Naive thymus-derived CD8-positive, alpha-beta T cell (primary cell): ENCODE measurements around the gene IRX3. TPM values are rescaled to one million over a fixed set of nuclear protein-coding genes. Genes with fewer than 3 reads are reported as not detected.

ENCODE experiments used
- ATAC-seq, 2 donors: fragments of 150-1000 bp; cut with Tn5 transposase in 1 of 2; sonication (Bioruptor Pico), chemical (Tn5 transposase) in 1 of 2; 1 replicate in 1 of 2; 2 replicates in 1 of 2; pipeline ENCODE4 v1.10.0; 2021; ENCODE audit warnings: mild to moderate bottlenecking in 2 of 2, moderate library complexity in 2 of 2
- POLR2A ChIA-PET: fragments of 350-600 bp; sonication (Branson Sonifier 250); formaldehyde crosslinking; loops from one replicate; lab custom pipeline; 2021; ENCODE audit warnings: antibody characterized with exemption; lab: Charles Lee
- DNase-seq, 10 donors: peaks; one replicate each; pipeline versions ENCODE4 v3.0.0 to v3.0.0-alpha.2; 2020 to 2022
- H3K27ac Mint-ChIP-seq, 10 donors: one replicate each; pipeline ENCODE4 v1.8.0; 2020 to 2022; ENCODE audit warnings: mild to moderate bottlenecking in 10 of 10, mixed read lengths in 10 of 10, moderate library complexity in 4 of 10, inconsistent platforms in 1 of 10
- H3K27me3 Mint-ChIP-seq, 5 donors: one replicate each; pipeline ENCODE4 v1.8.0; 2021 to 2022; ENCODE audit warnings: mixed read lengths in 5 of 5
- H3K36me3 Mint-ChIP-seq, 3 donors: one replicate each; pipeline ENCODE4 v1.8.0; 2020 to 2022; ENCODE audit warnings: mixed read lengths in 3 of 3, mild to moderate bottlenecking in 2 of 3, inconsistent platforms in 1 of 3
- H3K4me1 Mint-ChIP-seq, 4 donors: one replicate each; pipeline ENCODE4 v1.8.0; 2021 to 2022; ENCODE audit warnings: mixed read lengths in 4 of 4
- H3K4me3 Mint-ChIP-seq, 10 donors: one replicate each; pipeline ENCODE4 v1.8.0; 2020 to 2022; ENCODE audit warnings: mild to moderate bottlenecking in 10 of 10, mixed read lengths in 10 of 10, moderate library complexity in 6 of 10, inconsistent platforms in 1 of 10
- H3K9me3 Mint-ChIP-seq, 9 donors: one replicate each; pipeline ENCODE4 v1.8.0; 2020 to 2022; ENCODE audit warnings: mixed read lengths in 9 of 9, mild to moderate bottlenecking in 3 of 9, inconsistent platforms in 1 of 9, moderate library complexity in 1 of 9
- polyA plus RNA-seq, 3 donors: library from polyadenylated mRNA; unstranded; fragments of 300-500 nt; fragmentation: Illumina TruSeq; gene quantifications; one replicate each; pipeline ENCODE4 v1.2.3, GENCODE V29; 2021
- total RNA-seq, 8 experiments: library from RNA in 2 of 8; stranded (reverse) in 2 of 8; gene quantifications; one replicate each; pipeline ENCODE4 v1.2.3 and lab custom pipeline; 2021 to 2026

The IRX3 gene
- total RNA-seq (not detected), polyA plus RNA-seq (not detected), total RNA-seq (lab: John Stamatoyannopoulos, UW) (0 to 0.25 (median 0) reads per million in 6 experiments)

GRCh38 chr16:54286366-54287130, at the start of gene IRX3:
Gene IRX3 (minus strand): TSS chr16:54286787. CDS start chr16:54286050, 737 bp downstream.
- ATAC-seq: no peak
- peak within 1 kb of the TSS; percentile 16 to 82 (median 66) for H3K4me3 Mint-ChIP-seq
- H3K27me3 Mint-ChIP-seq: peaks cover 30 to 85% (median 58%) of the 10 kb centered on the region in 5 donors
- POLR2A ChIA-PET: no interaction called here
- H3K27ac Mint-ChIP-seq: no peak within 1 kb of the TSS
- peaks cover 0 to 1% (median 0%) of the 10 kb centered on the region in 9 donors for H3K9me3 Mint-ChIP-seq
- no peak for DNase-seq
- H3K4me1 Mint-ChIP-seq: peaks cover 24 to 52% (median 33%) of the 10 kb centered on the region in 4 donors
- peaks cover 0 to 10% (median 4%) of the 10 kb centered on the region in 3 donors for H3K36me3 Mint-ChIP-seq

- POLR2A ChIA-PET: no interaction called here
- no peak overlapping the region for H3K27ac Mint-ChIP-seq
These were observed 48.6 kb upstream of the IRX3 start for GRCh38 chr16:54335230-54335629.

GRCh38 chr16:54334208-54334607, 47.6 kb upstream of the IRX3 start:
- no peak overlapping the region for H3K27ac Mint-ChIP-seq
- peaks cover 0 to under 1% (median 0%) of the 10 kb centered on the region in 3 donors for H3K36me3 Mint-ChIP-seq
- POLR2A ChIA-PET: no interaction called here

More at GRCh38 chr16:54335230-54335629, 48.6 kb upstream of the IRX3 start:
- peaks cover 0 to 4% (median 0%) of the 10 kb centered on the region in 3 donors for H3K36me3 Mint-ChIP-seq
- peaks cover 0 to 3% (median 0%) of the 10 kb centered on the region in 9 donors for H3K9me3 Mint-ChIP-seq
- ATAC-seq (no peak), DNase-seq (no peak)
- peaks cover 0 to 15% (median 13%) of the 10 kb centered on the region in 5 donors for H3K27me3 Mint-ChIP-seq
- no peaks in the 10 kb centered on the region for H3K4me1 Mint-ChIP-seq
- H3K4me3 Mint-ChIP-seq: no peak overlapping the region

GRCh38 chr16:54331241-54332002, 44.8 kb upstream of the IRX3 start:
- DNase-seq (no peak), ATAC-seq (no peak)
- Mint-ChIP-seq H3K27me3 (peaks cover 3 to 17% (median 12%) of the 10 kb centered on the region in 5 donors), H3K27ac (no peak overlapping the region), H3K4me1 (no peaks in the 10 kb centered on the region), H3K36me3 (no peaks in the 10 kb centered on the region), H3K9me3 (peaks cover 0 to 5% (median 0%) of the 10 kb centered on the region in 9 donors), H3K4me3 (no peak overlapping the region)
- POLR2A ChIA-PET: no interaction called here

More at GRCh38 chr16:54334208-54334607, 47.6 kb upstream of the IRX3 start:
- ATAC-seq (no peak), DNase-seq (no peak)
- Mint-ChIP-seq H3K4me1 (no peaks in the 10 kb centered on the region), H3K4me3 (no peak overlapping the region), H3K27me3 (peaks cover 0 to 19% (median 12%) of the 10 kb centered on the region in 5 donors), H3K9me3 (peaks cover 0 to 5% (median 0%) of the 10 kb centered on the region in 9 donors)

GRCh38 chr16:54327609-54328008, 41.0 kb upstream of the IRX3 start:
- Mint-ChIP-seq H3K27me3 (peaks cover 0 to 12% (median 8%) of the 10 kb centered on the region in 5 donors), H3K9me3 (peaks cover 0 to 2% (median 0%) of the 10 kb centered on the region in 9 donors), H3K4me1 (no peaks in the 10 kb centered on the region), H3K36me3 (no peaks in the 10 kb centered on the region), H3K4me3 (no peak overlapping the region), H3K27ac (no peak overlapping the region)
- DNase-seq (no peak), ATAC-seq (no peak)
- POLR2A ChIA-PET: no interaction called here

- H3K9me3 Mint-ChIP-seq: peaks cover 0 to 2% (median 0%) of the 10 kb centered on the region in 9 donors
- ATAC-seq (no peak), DNase-seq (no peak)
- H3K36me3 Mint-ChIP-seq: no peaks in the 10 kb centered on the region
- POLR2A ChIA-PET: no interaction called here
- H3K27me3 Mint-ChIP-seq: peaks cover 0 to 12% (median 6%) of the 10 kb centered on the region in 5 donors
- no peak overlapping the region for H3K4me3 Mint-ChIP-seq
- no peaks in the 10 kb centered on the region for H3K4me1 Mint-ChIP-seq
- no peak overlapping the region for H3K27ac Mint-ChIP-seq
These were observed 39.7 kb upstream of the IRX3 start for GRCh38 chr16:54326266-54326662.

- DNase-seq: no peak
- H3K4me3 Mint-ChIP-seq: no peak overlapping the region
- no peaks in the 10 kb centered on the region for H3K4me1 Mint-ChIP-seq
- no peak overlapping the region for H3K27ac Mint-ChIP-seq
- H3K36me3 Mint-ChIP-seq: no peaks in the 10 kb centered on the region
- ATAC-seq: no peak
- H3K9me3 Mint-ChIP-seq: peaks cover 0 to 2% (median 0%) of the 10 kb centered on the region in 9 donors
- POLR2A ChIA-PET: no interaction called here
- H3K27me3 Mint-ChIP-seq: peaks cover 0 to 12% (median 4%) of the 10 kb centered on the region in 5 donors
These were observed 39.2 kb upstream of the IRX3 start for GRCh38 chr16:54325616-54326265.

- peaks cover 0 to 10% (median 4%) of the 10 kb centered on the region in 5 donors for H3K27me3 Mint-ChIP-seq
- H3K27ac Mint-ChIP-seq: no peak overlapping the region
- POLR2A ChIA-PET: no interaction called here
- DNase-seq (no peak), ATAC-seq (no peak)
- no peaks in the 10 kb centered on the region for H3K36me3 Mint-ChIP-seq
- no peak overlapping the region for H3K4me3 Mint-ChIP-seq
- no peaks in the 10 kb centered on the region for H3K9me3 Mint-ChIP-seq
- no peaks in the 10 kb centered on the region for H3K4me1 Mint-ChIP-seq
These were observed 38.1 kb upstream of the IRX3 start for GRCh38 chr16:54324716-54325115.

- Mint-ChIP-seq H3K27ac (no peak overlapping the region), H3K36me3 (no peaks in the 10 kb centered on the region), H3K9me3 (no peaks in the 10 kb centered on the region), H3K27me3 (peaks cover 0 to 7% (median 0%) of the 10 kb centered on the region in 5 donors), H3K4me1 (no peaks in the 10 kb centered on the region), H3K4me3 (no peak overlapping the region)
- no peak for DNase-seq
- POLR2A ChIA-PET: interaction anchor here (0.6 kb wide), 1 partner anchor 159 kb away, joined by 3 read pairs; no protein-coding TSS in a partner anchor
- no peak for ATAC-seq
These were observed 34.2 kb upstream of the IRX3 start for GRCh38 chr16:54320697-54321340.

GRCh38 chr16:54318941-54319340, 32.4 kb upstream of the IRX3 start:
- DNase-seq: no peak
- peaks cover 0 to 7% (median 0%) of the 10 kb centered on the region in 5 donors for H3K27me3 Mint-ChIP-seq
- H3K9me3 Mint-ChIP-seq: no peaks in the 10 kb centered on the region
- POLR2A ChIA-PET: no interaction called here
- no peak overlapping the region for H3K4me3 Mint-ChIP-seq
- no peaks in the 10 kb centered on the region for H3K4me1 Mint-ChIP-seq
- H3K27ac Mint-ChIP-seq: no peak overlapping the region
- no peaks in the 10 kb centered on the region for H3K36me3 Mint-ChIP-seq
- no peak for ATAC-seq

GRCh38 chr16:54317101-54317611, 30.6 kb upstream of the IRX3 start:
- Mint-ChIP-seq H3K36me3 (no peaks in the 10 kb centered on the region), H3K27ac (no peak overlapping the region), H3K4me1 (no peaks in the 10 kb centered on the region), H3K4me3 (no peak overlapping the region), H3K27me3 (peaks cover 0 to 7% (median 0%) of the 10 kb centered on the region in 5 donors), H3K9me3 (no peaks in the 10 kb centered on the region)
- no peak for DNase-seq
- POLR2A ChIA-PET: no interaction called here
- no peak for ATAC-seq
